ENCODE data around the gene RASSF7.

RASSF7 gene

DNA sequence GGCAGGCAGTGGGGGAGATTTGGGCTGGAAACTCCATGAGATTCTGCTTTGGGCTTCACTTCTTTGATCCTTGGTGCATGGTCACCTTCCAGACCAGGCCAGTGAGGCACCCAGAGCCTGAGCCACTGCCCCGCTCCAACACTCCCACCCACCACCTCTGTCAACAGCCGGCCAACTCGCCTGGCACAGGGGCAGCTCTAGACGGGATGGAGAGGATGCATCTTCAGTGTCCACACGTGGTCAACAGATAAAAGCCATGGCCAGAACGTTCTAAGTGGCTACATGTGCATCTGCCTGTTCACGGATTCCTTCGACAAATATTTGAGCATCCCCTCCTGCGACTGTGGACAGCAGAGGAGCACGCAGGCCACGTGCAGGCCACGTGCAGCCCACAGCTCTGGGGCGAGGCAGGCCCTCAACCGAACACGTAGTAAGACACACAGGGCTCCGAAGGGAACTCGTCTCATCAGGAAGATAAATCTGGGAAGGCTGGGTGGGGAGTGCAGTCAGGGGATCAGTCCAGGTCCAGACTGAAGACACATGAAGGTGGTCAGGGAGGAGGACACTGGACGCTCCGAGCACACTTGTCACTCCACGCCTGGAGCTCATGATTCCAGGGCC lies 22.2 kb upstream of the RASSF7 start:
- no peak for DNase-seq (ENCODE audit: low read depth in 2 of 2)
- no peak overlapping the region for H3K4me3 ChIP-seq (replicated peaks in 1 of 2; ENCODE audit: low read depth in 2 of 2, low read length in 2 of 2)
- TF ChIP-seq, protein P1, sequence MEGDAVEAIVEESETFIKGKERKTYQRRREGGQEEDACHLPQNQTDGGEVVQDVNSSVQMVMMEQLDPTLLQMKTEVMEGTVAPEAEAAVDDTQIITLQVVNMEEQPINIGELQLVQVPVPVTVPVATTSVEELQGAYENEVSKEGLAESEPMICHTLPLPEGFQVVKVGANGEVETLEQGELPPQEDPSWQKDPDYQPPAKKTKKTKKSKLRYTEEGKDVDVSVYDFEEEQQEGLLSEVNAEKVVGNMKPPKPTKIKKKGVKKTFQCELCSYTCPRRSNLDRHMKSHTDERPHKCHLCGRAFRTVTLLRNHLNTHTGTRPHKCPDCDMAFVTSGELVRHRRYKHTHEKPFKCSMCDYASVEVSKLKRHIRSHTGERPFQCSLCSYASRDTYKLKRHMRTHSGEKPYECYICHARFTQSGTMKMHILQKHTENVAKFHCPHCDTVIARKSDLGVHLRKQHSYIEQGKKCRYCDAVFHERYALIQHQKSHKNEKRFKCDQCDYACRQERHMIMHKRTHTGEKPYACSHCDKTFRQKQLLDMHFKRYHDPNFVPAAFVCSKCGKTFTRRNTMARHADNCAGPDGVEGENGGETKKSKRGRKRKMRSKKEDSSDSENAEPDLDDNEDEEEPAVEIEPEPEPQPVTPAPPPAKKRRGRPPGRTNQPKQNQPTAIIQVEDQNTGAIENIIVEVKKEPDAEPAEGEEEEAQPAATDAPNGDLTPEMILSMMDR (IDR thresholded peaks at IDR 0.05; ENCODE audit: low read depth, low read length), result no peak

GRCh38 chr11:539971-540481 lies 20.7 kb upstream of the RASSF7 start:
- no peak overlapping the region for H3K4me3 ChIP-seq (replicated peaks in 1 of 2; ENCODE audit: low read depth in 2 of 2, low read length in 2 of 2)
- TF ChIP-seq, protein P1 (IDR thresholded peaks at IDR 0.05; ENCODE audit: low read depth, low read length), result no peak
- no peak for DNase-seq (ENCODE audit: low read depth in 2 of 2)

DNA sequence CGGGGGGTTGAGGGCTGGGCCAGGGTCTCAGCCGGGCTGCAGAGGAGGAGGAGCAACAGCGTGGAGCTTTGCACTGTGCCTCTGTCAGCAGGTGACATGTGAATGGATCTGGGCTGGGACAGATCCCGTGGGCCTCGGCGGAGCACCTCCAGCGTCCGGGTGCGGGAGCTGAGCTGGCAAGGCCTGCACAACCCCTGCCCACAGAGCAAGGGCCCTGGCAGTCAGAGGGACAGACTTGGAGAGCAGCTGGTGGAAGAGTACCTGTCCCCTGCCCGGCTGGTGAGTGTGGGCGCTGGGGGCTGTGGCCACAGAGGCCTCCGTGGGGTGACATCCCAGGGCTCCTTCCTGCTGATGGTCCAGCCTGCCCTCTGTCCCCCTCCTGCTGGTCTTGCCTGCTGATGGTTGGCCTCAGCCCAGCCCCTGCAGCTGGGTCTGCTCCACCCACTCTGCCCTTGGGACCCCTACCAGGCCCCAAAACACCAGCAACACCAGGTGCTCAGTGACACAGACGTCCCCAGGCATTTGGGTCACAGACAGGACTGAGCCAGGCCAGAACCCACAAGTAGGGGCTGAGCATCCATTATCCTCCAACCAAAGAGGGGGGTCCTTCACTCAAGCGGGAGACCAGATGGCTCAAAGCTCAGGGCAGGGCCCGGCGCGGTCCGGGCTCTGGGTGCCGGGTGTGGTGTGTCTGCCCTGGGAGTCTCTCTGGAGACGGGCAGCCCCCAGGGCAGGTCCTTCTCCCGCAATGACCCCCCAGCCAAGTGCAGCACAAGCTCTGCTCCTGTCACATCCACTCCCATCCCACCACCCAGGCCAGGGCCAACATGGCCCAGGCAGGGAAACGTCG lies 20.0 kb upstream of the RASSF7 start:
- H3K4me3 ChIP-seq (replicated peaks in 1 of 2; ENCODE audit: low read depth in 2 of 2, low read length in 2 of 2), result no peak overlapping the region
- no peak for DNase-seq (ENCODE audit: low read depth in 2 of 2)
- TF ChIP-seq, protein P1 (IDR thresholded peaks at IDR 0.05; ENCODE audit: low read depth, low read length), result no peak

- no peak overlapping the region for H3K4me3 ChIP-seq (replicated peaks in 1 of 2; ENCODE audit: low read depth in 2 of 2, low read length in 2 of 2)
- TF ChIP-seq, protein P1 (IDR thresholded peaks at IDR 0.05; ENCODE audit: low read depth, low read length), result no peak
- no peak for DNase-seq (ENCODE audit: low read depth in 2 of 2)
Observed at GRCh38 chr11:541433-541885, 19.3 kb upstream of the RASSF7 start.

- TF ChIP-seq, protein P1 (IDR thresholded peaks at IDR 0.05; ENCODE audit: low read depth, low read length), result no peak
- no peak overlapping the region for H3K4me3 ChIP-seq (replicated peaks in 1 of 2; ENCODE audit: low read depth in 2 of 2, low read length in 2 of 2)
- DNase-seq (ENCODE audit: low read depth in 2 of 2), result no peak
Observed at GRCh38 chr11:544817-545166, 16.0 kb upstream of the RASSF7 start.

GRCh38 chr11:545171-545570 lies 15.6 kb upstream of the RASSF7 start:
- TF ChIP-seq, protein P1 (IDR thresholded peaks at IDR 0.05; ENCODE audit: low read depth, low read length), result no peak
- no peak for DNase-seq (ENCODE audit: low read depth in 2 of 2)
- H3K4me3 ChIP-seq (replicated peaks in 1 of 2; ENCODE audit: low read depth in 2 of 2, low read length in 2 of 2), result no peak overlapping the region

All from cardiac fibroblast (primary cell).